ENCODE results near the gene SCARF2.

SCARF2 gene

GRCh38 chr22:20430720-20431510 is 6.7 kb downstream of the SCARF2 start:
- TF ChIP-seq CTCF (IDR thresholded peaks at IDR 0.05; ENCODE audit: extremely low read depth, missing control alignments): no peak
- DNase-seq (ENCODE audit: low spot score): peak; percentile 74

GRCh38 chr22:20430101-20430719 is 7.4 kb downstream of the SCARF2 start:
- no peak for TF ChIP-seq CTCF (IDR thresholded peaks at IDR 0.05; ENCODE audit: extremely low read depth, missing control alignments)
- peak; percentile 57 for DNase-seq (ENCODE audit: low spot score)

GRCh38 chr22:20429254-20430100 is 8.1 kb downstream of the SCARF2 start:
- peak; percentile 96 for DNase-seq (ENCODE audit: low spot score)
- no peak for TF ChIP-seq CTCF (IDR thresholded peaks at IDR 0.05; ENCODE audit: extremely low read depth, missing control alignments)

DNA sequence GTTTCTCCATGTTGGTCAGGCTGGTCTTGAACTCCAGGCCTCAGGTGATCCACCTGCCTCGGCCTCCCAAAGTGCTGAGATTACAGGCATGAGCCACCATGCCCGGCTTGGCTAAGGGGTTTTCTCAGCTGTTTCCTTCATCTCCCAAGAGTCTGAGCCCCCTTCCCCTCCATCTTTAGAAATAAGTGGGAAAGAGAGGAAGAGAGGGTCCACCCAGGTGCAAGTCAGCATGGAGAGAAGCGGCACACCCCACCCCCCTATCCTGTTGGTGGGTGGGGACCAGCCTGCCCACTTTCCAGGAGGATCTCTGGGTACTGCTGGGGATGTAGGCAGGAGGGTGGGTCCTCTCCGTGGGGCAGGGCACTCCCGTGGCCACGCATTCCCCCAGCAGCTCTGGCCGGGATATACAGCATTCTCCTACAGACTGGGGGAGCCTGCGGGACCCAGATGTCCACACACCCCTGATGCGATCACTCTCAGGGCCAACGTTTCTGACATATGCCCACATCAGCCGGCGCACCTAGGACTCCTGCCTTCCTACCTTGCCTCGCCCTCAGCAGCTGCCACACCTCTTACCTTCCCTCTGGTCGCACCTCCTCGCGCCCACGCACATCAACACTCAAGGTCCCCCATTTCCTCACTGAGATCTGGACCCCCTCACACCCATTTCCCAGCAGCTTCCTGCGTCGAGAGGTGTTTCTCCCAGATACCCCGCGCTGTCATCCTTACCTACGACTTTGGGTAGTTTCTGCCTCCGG is 8.9 kb downstream of the SCARF2 start:
- DNase-seq (ENCODE audit: low spot score): no peak
- no peak for TF ChIP-seq CTCF (IDR thresholded peaks at IDR 0.05; ENCODE audit: extremely low read depth, missing control alignments)

DNA sequence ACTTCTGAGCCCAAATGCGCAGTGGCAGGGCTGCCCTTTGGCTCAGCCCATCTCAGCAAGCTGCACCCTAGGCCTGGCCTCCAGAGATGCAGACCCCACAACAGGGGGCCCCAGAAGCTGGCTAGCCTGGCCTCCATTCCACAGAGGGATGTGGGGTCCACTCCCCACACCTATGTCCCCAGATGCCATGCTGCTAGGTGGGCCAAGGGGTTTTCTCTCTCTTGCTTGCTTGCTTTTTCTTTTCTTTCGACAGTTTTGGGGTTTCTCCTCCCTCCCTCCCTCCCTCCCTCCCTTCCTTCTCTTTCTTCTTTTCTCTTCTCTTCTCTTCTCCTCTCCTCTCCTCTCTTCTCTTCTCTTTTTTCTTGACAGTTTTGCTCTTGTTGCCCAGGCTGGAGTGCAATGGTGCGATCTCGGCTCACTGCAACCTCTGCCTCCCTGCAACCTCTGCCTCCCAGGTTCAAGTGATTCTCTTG is 9.6 kb downstream of the SCARF2 start:
- no peak for TF ChIP-seq CTCF (IDR thresholded peaks at IDR 0.05; ENCODE audit: extremely low read depth, missing control alignments)
- DNase-seq (ENCODE audit: low spot score): no peak

GRCh38 chr22:20427104-20427944 is 10.3 kb downstream of the SCARF2 start:
- TF ChIP-seq CTCF (IDR thresholded peaks at IDR 0.05; ENCODE audit: extremely low read depth, missing control alignments): no peak

More at GRCh38 chr22:20427104-20427944, 10.3 kb downstream of the SCARF2 start:
- DNase-seq (ENCODE audit: low spot score): no peak

All from GM20000 (cell line).